Measurements from ENCODE around the gene CLCN1. TPM values are rescaled to one million over a fixed set of nuclear protein-coding genes. Genes with fewer than 3 reads are reported as not detected.

Gene CLCN1
- total RNA-seq, 1 experiment from 2014 or later = 0.13 TPM

- Histone ChIP-seq H3K9ac (ENCODE audit: extremely low read depth, insufficient read length, low read length) (no peak overlapping the region), H3K79me2 (ENCODE audit: insufficient read depth, low read length) (no peaks in the 10 kb centered on the region), H4K20me1 (ENCODE audit: control insufficient read depth, insufficient read depth, insufficient read length) (no peaks in the 10 kb centered on the region), H3K27me3 (ENCODE audit: insufficient read depth, low read length) (no peaks in the 10 kb centered on the region), H2BK20ac (ENCODE audit: low read depth, low read length, poor library complexity, severe bottlenecking) (no peak overlapping the region), H2BK120ac (ENCODE audit: low read depth, low read length, poor library complexity, severe bottlenecking) (no peak overlapping the region), H4K8ac (replicated peaks; ENCODE audit: insufficient read length, low read depth, low read length) (no peak overlapping the region), H2BK5ac (ENCODE audit: insufficient read length, low read length) (no peak overlapping the region), H4K91ac (ENCODE audit: insufficient read length, low read depth, low read length) (no peak overlapping the region), H3K23me2 (ENCODE audit: insufficient read length, low read depth, low read length, poor library complexity, severe bottlenecking) (no peaks in the 10 kb centered on the region), H2BK15ac (ENCODE audit: low read depth, low read length) (no peak overlapping the region), H3K27ac (ENCODE audit: insufficient read length, low read depth, low read length) (no peak overlapping the region), H3K4me2 (ENCODE audit: insufficient read depth, insufficient read length, low read length) (no peak overlapping the region), H3K9me3 (ENCODE audit: control insufficient read depth, low read depth, low read length) (no peaks in the 10 kb centered on the region), H3K23ac (ENCODE audit: insufficient read length, low read depth, low read length) (no peak overlapping the region), H3K14ac (ENCODE audit: insufficient read depth, low read length) (no peak overlapping the region), H3K18ac (ENCODE audit: insufficient read length, low read depth, low read length) (no peak overlapping the region), H2BK12ac (ENCODE audit: insufficient read length, low read depth, low read length) (no peak overlapping the region), H2AK5ac (ENCODE audit: insufficient read length, low read length) (no peak overlapping the region), H3K4me1 (ENCODE audit: insufficient read depth, low read length) (no peaks in the 10 kb centered on the region), H3K56ac (ENCODE audit: insufficient read length, low read depth, low read length) (no peak overlapping the region), H3K4ac (ENCODE audit: low read depth, low read length) (no peak overlapping the region), H3K79me1 (ENCODE audit: insufficient read depth, low read depth, low read length, poor library complexity, severe bottlenecking) (no peaks in the 10 kb centered on the region), H2AFZ (ENCODE audit: low read length) (no peak overlapping the region), H3T11ph (ENCODE audit: low read length) (no peak overlapping the region), H4K5ac (ENCODE audit: insufficient read length, low read depth, low read length) (no peak overlapping the region)
- no peak overlapping the region for H3K4me3 Mint-ChIP-seq
- no peak for DNase-seq
- H3K27ac Mint-ChIP-seq = no peak overlapping the region
- H3K4me1 Mint-ChIP-seq = no peaks in the 10 kb centered on the region
- peaks cover 64 to 98% (median 95%) of the 10 kb centered on the region in 3 experiments for H3K36me3 Mint-ChIP-seq (ENCODE audit: insufficient read depth in 1 of 3, low read depth in 3 of 3)
- TF ChIP-seq, protein P1, sequence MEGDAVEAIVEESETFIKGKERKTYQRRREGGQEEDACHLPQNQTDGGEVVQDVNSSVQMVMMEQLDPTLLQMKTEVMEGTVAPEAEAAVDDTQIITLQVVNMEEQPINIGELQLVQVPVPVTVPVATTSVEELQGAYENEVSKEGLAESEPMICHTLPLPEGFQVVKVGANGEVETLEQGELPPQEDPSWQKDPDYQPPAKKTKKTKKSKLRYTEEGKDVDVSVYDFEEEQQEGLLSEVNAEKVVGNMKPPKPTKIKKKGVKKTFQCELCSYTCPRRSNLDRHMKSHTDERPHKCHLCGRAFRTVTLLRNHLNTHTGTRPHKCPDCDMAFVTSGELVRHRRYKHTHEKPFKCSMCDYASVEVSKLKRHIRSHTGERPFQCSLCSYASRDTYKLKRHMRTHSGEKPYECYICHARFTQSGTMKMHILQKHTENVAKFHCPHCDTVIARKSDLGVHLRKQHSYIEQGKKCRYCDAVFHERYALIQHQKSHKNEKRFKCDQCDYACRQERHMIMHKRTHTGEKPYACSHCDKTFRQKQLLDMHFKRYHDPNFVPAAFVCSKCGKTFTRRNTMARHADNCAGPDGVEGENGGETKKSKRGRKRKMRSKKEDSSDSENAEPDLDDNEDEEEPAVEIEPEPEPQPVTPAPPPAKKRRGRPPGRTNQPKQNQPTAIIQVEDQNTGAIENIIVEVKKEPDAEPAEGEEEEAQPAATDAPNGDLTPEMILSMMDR (conservative IDR thresholded peaks at IDR 0.05) = no peak
- no CpG with 5 or more reads among the region's 7 CpGs for WGBS (ENCODE audit: extremely low coverage, insufficient read length, low lambda C conversion rate)
- H3K27me3 Mint-ChIP-seq (ENCODE audit: low read depth) = peaks cover 2% of the 10 kb centered on the region; the same call in 1 of the 2 replicates
- no peaks in the 10 kb centered on the region for H3K9me3 Mint-ChIP-seq
Measured at GRCh38 chr7:143396182-143396581, 80.3 kb downstream of the CLCN1 start.
